Raji (cell line): ENCODE data around the gene C12orf75.

ENCODE experiments used
- POLR2A ChIP-seq: IDR thresholded peaks from 2 replicates; pipeline ENCODE4 v1.6.1; 2011; ENCODE audit warnings: low read depth, low read length, control low read depth; ENCODE audit not compliant: insufficient read depth

C12orf75 gene

DNA sequence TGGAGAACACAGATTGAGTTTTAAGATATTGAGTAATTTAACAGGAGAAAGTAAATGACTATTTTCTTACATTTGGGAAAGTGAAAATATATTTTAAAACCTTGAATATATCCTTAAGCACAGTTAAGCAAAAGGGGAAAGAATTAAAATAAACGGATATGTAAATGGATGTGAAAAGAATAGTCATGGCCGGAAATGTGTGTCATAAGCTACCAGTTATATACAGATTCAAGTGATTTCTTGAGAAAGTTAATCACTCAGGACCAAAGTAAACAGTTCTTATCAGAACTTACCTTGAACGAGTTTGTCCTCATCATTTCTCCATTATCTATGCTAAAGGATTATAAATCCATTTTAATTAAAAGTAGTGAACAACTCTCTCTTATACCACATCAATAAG is 33.4 kb downstream of the C12orf75 start:
- no peak for TF ChIP-seq POLR2A

DNA sequence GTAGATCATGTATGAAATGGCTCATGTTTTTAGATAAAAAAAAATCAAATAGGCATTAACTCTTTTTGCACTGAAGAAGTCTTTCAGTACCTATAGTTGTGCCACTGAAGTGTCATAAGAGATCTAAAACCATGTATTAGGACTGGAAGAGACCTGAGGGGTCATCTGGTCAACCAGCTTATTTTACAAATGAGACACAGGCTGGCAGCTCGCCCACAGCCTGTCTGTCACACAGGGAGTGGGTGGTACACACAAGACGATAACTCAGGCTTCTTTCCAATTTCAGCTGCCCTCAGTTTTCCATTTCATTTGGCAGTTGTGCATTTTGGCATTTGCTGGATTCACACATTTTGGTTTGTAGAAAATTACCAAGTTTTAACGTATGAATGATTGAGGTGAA is 34.7 kb downstream of the C12orf75 start:
- TF ChIP-seq POLR2A, result no peak

DNA sequence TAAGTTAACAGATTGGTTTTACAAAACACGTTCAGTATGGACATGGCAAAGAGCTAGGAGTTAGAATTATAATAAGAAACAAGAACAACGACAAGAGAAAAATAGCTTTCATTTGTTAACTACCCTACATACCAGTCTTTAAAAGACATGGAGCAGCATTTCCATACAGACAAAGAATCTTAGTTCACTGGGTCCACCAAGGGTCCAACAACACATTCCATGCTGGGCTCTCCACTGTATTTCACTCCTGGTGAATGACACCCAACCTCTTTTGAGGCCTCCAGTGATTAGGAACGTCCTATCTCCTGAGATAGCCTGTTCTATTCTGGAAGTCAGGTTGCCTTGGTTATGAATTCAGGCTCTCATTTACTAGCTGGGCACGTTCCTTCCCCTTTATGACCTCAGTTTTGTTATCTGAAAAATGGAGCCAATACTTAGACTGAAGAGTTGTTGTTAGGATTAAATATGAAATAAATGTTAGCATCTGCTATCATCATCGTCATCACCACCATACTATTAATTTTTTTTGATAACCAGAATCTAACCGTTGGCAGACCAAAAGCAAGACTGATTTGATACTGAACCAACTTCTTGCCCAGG is 37.7 kb downstream of the C12orf75 start:
- no peak for TF ChIP-seq POLR2A

DNA sequence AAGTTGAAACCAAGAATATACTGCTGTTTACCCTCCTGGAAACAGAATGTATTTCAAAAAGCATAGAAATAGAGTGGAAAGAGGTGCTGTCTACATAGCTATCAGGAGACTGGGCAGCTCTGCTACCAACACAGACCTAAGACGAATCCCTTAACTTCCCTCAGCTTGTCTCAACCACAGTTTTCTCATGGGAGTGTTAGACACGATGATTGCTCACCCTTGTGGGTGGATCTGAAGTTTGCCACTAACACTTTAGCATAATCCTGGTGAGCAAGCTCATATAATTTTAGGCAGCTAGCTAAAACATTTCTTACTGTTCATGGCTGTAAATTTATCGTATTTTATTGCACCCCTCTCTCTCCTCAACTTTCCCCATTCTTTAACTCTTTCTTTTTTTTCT is 38.5 kb downstream of the C12orf75 start:
- TF ChIP-seq POLR2A, result no peak

DNA sequence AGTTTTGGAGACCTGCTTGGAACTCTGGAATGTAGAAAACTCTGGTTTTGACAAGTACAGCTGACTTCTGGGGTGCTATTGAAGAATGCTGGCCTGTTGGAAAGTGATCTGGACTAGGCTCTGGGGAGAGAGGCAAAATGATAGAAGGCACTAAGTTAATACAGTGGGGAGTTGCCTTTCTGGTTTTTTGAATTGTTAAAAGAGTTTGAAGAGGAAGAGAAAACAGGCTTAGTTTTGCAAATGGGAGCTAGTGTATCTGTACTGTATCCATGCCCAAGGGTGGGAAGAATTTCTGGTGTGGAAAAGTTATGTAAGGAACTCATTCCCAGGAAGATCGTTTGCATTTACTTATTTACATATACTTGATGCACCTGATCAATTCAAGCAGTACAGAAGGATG is 43.8 kb downstream of the C12orf75 start:
- no peak for TF ChIP-seq POLR2A

DNA sequence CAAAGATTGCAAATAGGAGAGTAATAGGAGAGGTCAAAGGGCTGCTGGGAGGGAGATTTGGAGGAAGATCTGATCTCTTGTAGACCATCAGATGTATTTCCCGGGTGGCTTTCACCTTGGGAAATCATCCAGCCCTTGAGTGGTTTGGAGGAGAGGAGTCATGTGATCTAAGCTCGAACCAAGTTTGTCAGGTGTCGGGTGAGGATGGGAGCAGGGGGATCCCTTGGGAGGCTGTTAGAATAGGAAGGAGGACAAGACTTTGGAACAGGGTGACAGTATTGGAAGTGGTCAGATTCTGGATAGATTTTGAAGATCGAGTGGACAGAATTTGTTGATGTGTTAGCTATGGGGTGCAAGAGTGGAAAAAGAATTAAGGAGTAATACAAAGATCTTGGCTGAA is 46.6 kb downstream of the C12orf75 start:
- TF ChIP-seq POLR2A, result no peak

DNA sequence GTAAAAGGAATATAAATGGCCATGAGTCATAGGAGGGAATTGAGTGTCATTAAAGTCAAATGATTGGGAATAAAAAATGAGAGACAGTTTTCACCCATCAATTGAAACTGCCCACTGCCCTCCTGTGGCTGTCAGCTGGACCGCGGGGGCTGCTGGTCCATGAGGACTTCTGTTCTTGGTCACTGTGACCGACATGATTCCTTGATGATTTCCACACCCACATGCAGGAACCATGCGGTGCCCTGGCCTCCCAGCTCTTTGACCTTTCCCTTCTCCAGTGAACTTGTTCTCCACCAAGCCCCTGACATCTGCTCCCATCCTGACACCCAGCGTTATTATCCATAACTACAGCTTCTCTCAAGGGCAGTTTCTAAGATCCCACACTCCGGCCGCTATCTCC is 48.4 kb downstream of the C12orf75 start:
- TF ChIP-seq POLR2A, result no peak

DNA sequence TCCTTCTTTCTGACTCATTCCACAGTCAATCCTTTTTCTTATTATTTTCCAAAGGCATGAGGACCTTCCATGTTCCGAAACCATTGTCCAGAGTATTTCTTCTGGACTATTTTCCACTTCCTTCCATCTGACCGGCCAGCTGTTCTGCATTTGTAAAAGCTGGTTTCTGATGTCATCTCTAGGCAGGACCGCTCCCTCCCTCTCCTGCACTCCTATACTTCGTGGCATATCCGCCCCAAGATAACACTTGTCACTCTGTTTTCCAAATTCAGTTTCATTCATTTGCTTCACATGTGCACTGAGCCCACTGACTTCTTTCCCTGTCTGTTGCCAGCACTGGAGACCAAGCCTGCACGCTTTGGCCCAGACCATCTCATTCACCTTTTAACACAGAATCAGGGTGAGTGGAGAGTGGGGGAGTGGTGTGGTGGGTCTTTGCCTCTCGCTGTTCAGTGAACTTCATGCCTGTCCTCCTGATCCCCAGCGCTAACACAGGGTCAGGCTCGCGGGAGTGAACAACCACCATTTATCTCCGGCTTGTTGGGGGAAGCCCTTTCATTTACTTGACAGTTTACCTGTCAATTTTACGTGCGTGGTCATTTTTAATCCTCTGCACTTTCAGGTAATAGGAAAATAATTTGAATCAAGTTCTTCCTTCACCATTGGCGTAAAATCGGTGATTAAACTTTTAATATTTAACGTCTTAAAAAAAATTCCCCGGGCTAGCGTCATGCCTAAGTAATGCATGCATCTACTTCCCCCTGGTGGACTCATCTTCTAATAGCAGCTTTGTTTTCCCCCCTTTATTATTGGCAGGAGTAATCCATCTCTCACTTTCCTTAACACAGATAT is 52.5 kb downstream of the C12orf75 start:
- no peak for TF ChIP-seq POLR2A

DNA sequence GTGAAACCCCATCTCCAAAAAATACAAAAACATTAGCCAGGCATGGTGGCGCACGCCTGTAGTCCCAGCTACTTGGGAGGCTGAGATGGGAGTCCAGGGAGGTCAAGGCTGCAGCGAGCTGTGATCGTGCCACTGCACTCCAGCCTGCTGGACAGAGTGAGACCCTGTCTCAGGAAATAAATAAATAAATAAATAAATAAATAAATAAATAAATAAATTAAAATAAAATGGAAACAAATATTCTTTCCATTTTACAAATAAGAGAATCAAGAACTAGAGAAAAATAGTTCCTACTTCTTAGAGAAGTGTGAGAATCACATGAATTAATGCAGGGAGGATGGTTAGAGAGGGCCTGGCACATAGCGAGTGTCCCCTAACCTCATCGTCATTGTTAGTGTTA is 53.7 kb downstream of the C12orf75 start:
- no peak for TF ChIP-seq POLR2A

DNA sequence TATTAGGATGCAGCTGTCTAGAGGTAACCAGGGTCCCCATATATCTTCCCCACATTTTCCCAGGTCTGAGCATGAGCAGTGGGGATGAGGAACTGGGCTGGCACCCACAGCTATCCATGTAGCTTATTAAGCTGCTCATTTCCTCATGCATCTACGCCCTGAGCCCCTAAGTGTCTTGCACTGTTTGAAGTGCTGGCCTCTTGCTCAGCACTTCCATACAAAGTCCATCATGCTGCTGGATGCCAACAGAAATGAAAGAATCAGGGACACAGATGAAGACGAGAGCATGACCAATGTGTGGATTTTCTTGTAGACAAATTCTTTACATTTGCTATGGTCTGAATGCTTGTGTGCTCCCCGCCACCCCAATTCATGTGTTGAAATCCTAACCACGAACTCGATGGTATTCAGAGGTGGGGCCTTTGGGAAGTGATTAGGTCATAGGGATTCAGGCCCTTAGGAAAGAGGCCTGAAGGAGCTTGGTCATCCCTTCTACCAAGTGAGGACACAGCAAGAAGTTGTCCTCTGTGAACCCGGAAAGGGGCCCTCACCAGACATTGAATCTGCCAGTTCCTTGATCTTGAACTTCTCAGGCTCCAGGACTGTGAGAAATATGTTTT is 54.5 kb downstream of the C12orf75 start:
- no peak for TF ChIP-seq POLR2A

DNA sequence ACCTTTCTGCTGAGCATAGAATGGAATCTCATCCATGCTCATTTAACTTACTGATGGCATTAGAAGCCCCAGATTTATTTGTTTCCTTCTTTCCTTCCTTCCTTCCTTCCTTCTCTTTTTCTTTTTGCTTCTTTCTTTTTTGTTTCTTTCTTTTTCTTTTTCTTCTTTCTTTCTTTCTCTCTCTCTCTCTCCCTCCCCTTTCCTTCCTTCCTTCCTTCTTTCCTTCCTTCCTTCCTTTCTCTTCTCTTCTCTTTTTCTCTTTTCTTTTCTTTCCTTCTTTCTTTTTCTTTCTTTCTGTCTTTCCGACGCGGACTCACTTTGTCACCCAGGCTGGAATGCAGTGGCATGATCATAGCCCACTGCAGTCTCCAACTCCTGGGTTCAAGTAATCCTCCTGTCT is 55.9 kb downstream of the C12orf75 start:
- TF ChIP-seq POLR2A, result no peak

DNA sequence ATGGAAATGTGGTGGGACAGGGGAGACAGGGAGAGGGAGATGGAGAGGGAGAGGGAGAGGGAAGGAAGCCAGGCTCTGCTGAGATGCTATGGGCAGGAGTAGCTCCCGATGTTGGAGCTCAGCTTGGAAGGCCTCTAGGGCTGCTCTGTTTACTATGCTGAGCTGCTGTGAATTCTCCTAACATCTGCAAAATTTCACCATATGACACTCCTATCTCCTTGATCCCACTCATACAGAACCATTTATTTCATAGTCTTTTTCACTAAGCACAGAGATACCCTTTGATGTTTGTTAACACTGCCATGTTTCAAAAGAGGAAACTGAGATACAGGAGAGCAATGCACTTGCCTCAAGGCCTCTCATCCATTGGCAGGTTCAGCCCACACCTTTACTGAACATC is 60.7 kb downstream of the C12orf75 start:
- TF ChIP-seq POLR2A, result no peak

DNA sequence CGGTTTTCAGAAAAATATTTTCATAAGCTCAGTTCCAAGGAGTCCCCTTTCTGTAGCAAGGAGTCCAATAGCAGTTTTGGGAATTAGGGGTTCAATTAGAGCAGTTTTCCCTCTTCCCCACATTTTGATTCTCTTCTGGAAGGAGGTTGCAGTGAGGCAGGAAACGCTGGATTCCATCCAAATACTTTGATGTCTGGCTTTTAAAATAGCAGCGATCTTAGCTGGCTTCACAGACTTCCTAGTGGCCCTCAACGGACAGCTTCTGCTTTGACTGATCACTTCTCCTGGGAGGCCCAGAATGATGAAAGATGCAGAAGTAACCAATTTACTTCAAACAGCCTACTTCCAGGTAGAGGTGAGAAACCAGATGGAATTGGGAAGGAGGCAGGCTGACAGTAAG is 63.1 kb downstream of the C12orf75 start:
- TF ChIP-seq POLR2A, result no peak

DNA sequence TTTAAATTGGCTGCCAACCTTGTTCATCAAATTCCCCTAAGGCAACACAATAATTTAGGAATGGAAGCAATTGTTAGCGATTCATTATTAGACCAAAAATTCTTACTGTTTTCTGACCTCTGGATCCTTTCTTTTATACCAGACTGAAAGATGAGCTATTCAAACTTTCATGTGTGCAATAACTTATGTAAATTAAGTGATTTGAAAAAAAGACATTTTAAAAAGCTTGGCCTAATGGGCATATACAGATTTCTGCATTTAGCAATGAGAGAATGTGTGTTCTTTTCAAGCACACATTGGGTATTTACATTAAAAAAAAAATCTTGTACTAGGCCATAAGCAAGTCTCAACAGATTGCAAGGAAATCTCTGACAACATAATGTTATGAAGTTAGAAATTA is 65.5 kb downstream of the C12orf75 start:
- no peak for TF ChIP-seq POLR2A

DNA sequence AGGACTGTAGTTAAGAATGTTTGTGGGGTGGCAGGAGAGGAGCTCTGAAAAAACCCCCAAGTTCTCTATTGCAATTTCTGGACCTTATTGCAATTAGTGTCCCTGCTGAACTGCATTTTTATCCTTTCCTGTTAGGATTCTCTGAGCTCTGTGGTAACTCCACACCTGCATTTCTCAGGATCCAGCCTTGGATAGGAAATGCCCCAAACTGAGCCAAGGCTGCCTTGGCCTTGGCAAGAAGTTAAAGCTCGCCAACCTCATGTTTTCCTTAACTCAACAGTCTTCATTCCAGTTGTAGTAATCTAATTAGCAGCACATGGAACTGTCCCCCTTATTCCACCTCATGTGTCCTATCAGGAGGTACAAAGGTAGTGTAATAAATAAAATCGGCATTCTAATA is 66.5 kb downstream of the C12orf75 start:
- TF ChIP-seq POLR2A, result no peak

DNA sequence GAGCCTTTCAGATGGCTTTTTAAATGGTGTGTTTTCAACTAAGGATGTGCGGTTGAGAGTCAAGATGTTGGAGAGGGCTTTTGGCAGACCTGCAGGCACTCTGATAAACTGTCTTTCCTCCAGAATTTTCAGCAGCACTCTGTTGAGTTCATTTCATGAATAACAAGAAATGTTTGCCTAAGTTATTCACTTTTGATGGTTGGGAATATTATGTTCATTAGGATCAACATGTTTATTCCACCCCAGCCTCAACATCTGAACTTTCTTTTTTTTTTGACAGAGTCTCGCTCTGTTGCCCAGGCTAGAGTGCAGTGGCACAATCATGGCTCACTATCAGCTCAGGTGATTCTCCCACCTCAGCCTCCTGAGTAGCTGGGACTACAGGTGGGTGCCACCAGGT is 68.4 kb downstream of the C12orf75 start:
- no peak for TF ChIP-seq POLR2A
